Measurements from ENCODE around the gene SLITRK1.

Gene SLITRK1

DNA sequence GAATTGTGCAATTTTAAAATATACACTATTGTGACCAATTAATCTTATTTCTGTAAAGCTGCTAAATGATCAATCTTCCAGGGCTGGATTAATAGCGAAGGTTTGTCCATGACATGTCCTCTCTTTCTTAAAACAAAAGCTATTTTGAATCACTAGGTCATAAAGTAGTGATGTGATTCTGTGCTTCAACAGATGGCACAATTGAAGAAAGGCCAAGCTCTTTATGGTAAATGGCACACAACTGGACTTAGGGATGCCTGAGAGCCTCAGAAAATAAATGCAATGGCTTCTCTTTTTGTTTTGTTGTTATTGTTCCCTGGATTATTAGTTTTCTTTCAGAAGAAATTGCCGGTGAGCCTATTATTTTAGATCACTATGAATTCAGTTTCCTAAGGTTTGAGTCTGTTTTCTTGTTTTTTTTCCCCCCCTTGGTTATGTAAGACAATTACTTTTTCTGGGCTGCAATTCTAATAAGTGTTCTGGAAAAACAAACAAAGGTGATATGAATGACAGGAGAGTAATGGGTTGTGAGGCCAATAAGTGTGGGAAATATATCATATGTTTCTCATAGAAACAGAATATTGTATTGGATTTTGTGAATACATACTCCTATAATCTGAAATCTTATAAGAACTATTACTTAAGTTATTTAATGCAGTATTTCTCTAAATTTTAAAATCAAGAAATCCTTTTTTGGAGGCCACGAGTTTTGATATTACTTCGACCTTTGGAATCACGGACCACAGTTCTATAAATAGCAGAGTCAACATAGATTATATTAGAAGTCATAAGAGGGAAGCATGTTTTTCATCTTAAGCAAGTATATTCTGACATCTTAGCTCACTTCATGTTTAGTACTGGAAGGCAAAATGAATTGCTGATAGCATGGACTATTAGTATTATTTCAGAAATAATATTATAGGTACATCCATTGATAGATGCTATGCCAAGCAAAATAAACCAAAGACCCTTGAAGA, 16.8 kb downstream of the SLITRK1 start:
- DNase-seq, result no peak

- no peak for DNase-seq
Observed at GRCh38 chr13:83853771-83854170, 28.5 kb downstream of the SLITRK1 start.

DNA sequence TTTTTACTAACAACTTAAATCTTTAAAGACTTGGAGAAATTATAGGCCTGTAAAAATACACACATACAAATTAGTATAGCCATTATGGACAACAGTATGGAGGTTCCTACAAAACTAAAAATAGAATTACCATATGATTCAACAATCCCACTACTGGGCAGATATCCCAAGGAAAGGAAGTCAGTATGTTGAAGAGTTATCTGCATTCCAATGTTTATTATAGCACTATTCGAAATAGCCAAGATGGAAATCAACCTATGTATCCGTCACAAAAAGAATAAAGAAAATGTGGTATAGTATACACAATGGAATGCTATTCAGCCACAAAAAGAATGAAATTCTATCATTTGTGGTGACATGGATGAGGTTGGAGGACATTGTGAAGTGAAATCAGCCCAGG, 37.2 kb downstream of the SLITRK1 start:
- no peak for DNase-seq

DNA sequence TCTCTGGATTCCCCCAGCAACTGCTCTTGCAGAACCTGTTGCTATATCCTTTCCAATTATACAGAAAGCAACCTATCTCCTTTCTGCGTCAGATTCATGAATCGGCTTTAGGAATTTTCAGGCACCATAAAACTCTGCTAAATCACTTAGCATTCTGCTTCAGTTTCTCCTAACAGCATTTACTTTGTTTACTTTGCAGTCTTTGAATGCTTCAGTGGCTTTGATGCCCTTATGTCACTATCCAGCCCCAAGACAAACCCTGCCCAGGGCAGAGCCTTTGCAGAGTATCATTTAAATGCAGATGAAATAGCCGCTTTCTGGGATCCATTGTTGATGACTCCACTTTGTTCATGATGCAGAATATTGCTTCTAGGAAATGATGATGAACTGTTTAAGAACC, 43.1 kb downstream of the SLITRK1 start:
- no peak for DNase-seq

- no peak for DNase-seq
Observed at GRCh38 chr13:83831796-83832195, 50.5 kb downstream of the SLITRK1 start.

DNA sequence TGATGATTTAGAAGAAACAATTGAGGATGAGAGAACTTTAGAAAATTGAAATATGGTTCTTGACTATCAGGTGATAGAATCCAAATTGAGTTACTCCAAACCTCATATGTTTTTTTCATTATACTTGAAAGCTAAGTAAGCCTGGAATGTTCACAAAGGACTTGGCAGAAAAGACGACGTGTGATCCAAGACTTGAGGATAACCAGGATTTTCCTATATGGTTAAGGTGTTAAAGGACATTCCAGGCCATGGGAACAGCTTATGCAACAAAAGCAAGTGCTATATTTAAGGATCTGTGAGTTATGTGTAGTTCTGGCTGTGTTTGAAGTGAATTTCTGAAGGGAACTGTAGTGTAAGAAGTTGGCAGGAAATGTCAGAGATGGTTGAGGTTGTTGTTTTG, 52.5 kb downstream of the SLITRK1 start:
- DNase-seq, result no peak

DNA sequence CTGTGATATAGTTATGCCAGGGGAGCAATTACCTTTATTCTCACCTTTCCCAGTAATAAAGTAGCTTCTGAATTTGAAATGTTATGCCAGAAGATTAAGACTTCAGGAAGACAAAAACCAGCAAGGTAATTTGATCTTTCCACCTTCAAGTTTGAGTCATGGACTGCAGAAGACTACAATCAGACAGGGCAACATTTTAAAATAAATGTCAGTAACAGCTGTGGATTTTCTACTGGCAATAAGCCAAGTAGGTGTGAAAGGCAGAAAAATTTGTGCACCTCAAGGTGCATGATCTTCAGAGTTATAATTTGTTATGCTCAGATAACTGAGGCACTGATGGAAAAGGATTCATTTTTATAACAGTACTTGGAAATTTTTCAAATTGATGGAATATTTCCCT, 54.9 kb downstream of the SLITRK1 start:
- no peak for DNase-seq
